ENCODE results near the gene CDK10.

DNA sequence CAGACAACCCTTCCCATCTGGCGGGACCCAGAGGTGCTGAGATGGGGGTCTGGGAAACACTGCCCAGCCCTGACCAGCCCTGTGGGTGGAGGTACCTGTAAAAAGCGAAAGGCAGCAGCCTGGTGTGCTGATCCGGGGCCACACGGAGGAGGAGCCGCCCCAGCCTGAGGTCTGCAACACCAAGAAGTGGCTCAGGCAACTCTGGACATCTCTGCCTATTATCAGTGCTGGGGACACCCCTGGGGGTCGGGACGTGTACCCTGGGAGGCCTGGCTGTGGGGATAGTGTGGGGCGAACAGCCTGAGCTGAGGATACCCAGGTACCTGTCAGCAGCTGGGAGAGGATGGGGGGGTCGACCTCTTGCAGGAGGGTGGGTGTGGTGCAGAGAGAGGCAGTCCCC lies 52.9 kb downstream of the CDK10 start:
- TF ChIP-seq POLR2A (conservative IDR thresholded peaks at IDR 0.05) = no peak; the same call in 1 of the 2 replicates
- TF ChIP-seq, protein P1, sequence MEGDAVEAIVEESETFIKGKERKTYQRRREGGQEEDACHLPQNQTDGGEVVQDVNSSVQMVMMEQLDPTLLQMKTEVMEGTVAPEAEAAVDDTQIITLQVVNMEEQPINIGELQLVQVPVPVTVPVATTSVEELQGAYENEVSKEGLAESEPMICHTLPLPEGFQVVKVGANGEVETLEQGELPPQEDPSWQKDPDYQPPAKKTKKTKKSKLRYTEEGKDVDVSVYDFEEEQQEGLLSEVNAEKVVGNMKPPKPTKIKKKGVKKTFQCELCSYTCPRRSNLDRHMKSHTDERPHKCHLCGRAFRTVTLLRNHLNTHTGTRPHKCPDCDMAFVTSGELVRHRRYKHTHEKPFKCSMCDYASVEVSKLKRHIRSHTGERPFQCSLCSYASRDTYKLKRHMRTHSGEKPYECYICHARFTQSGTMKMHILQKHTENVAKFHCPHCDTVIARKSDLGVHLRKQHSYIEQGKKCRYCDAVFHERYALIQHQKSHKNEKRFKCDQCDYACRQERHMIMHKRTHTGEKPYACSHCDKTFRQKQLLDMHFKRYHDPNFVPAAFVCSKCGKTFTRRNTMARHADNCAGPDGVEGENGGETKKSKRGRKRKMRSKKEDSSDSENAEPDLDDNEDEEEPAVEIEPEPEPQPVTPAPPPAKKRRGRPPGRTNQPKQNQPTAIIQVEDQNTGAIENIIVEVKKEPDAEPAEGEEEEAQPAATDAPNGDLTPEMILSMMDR (IDR thresholded peaks at IDR 0.05 in 2 of 3, conservative IDR thresholded peaks at IDR 0.05 in 1 of 3; ENCODE audit: insufficient read depth in 2 of 3, low read depth in 1 of 3, low read length in 3 of 3) = no peak
- TF ChIP-seq POLR2G (IDR thresholded peaks at IDR 0.05; ENCODE audit: low read depth, low read length) = peak; percentile 73
- no peak for TF ChIP-seq ZNF668 (CRISPR knock-in tag; IDR thresholded peaks at IDR 0.05)
- TF ChIP-seq SP1 (CRISPR knock-in tag; IDR thresholded peaks at IDR 0.05) = no peak
- TF ChIP-seq TCF7L2 (IDR thresholded peaks at IDR 0.05; ENCODE audit: low read depth, low read length) = no peak
- TF ChIP-seq PHF20 (IDR thresholded peaks at IDR 0.05; ENCODE audit: partially characterized antibody) = no peak
- no peak for TF ChIP-seq NEUROD1 (IDR thresholded peaks at IDR 0.05; ENCODE audit: borderline replicate concordance, low read depth, low read length, partially characterized antibody)
- TF ChIP-seq STAT5A (IDR thresholded peaks at IDR 0.05; ENCODE audit: borderline replicate concordance, low read length) = no peak
- TF ChIP-seq, protein P2, sequence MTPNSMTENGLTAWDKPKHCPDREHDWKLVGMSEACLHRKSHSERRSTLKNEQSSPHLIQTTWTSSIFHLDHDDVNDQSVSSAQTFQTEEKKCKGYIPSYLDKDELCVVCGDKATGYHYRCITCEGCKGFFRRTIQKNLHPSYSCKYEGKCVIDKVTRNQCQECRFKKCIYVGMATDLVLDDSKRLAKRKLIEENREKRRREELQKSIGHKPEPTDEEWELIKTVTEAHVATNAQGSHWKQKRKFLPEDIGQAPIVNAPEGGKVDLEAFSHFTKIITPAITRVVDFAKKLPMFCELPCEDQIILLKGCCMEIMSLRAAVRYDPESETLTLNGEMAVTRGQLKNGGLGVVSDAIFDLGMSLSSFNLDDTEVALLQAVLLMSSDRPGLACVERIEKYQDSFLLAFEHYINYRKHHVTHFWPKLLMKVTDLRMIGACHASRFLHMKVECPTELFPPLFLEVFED (CRISPR knock-in tag; conservative IDR thresholded peaks at IDR 0.05) = no peak
- no peak for TF ChIP-seq HDAC2 (IDR thresholded peaks at IDR 0.05)
- no peak for TF ChIP-seq SREBF1 (IDR thresholded peaks at IDR 0.05; ENCODE audit: borderline replicate concordance, low read depth, low read length)
